ENCODE data around the gene RFX2.
"Not testable (repeated sequence)": the region's sequence is repeated elsewhere in the genome, so short reads cannot be mapped to it uniquely, and the experiment has no call there.

The RFX2 gene

GRCh38 chr19:6108721-6109633, 1.3 kb downstream of the RFX2 start:
- intact Hi-C loops (cut with DNase I), result loop anchor here (10.0 kb wide), 1 partner anchor 54 kb away; no protein-coding TSS in a partner anchor
- peak in 37 of 42 donors; percentile 20 to 75 (median 54) for DNase-seq

GRCh38 chr19:6106643-6107294, 3.5 kb downstream of the RFX2 start:
- not testable (repeated sequence) for DNase-seq
- intact Hi-C loops (cut with DNase I), result loop anchor here (10.0 kb wide), 1 partner anchor 52 kb away; no protein-coding TSS in a partner anchor

- no peak for DNase-seq
- intact Hi-C loops (cut with DNase I), result loop anchor here (10.0 kb wide), 1 partner anchor 51 kb away; no protein-coding TSS in a partner anchor
These were observed 4.9 kb downstream of the RFX2 start for GRCh38 chr19:6105444-6105843.

- intact Hi-C loops (cut with DNase I), result loop anchor here (10.0 kb wide), 1 partner anchor 49 kb away; no protein-coding TSS in a partner anchor
- no peak for DNase-seq
These were observed 6.4 kb downstream of the RFX2 start for GRCh38 chr19:6103894-6104293.

- intact Hi-C loops (cut with DNase I), result loop anchor here (10.0 kb wide), 1 partner anchor 48 kb away; no protein-coding TSS in a partner anchor
- DNase-seq, result peak in 14 of 42 donors; percentile 14 to 71 (median 40)
These were observed 7.1 kb downstream of the RFX2 start for GRCh38 chr19:6103217-6103644.

- intact Hi-C loops (cut with DNase I), result loop anchor here (10.0 kb wide), 1 partner anchor 47 kb away; no protein-coding TSS in a partner anchor
- DNase-seq, result no peak
These were observed 8.3 kb downstream of the RFX2 start for GRCh38 chr19:6101991-6102390.

GRCh38 chr19:6101291-6101825, 8.9 kb downstream of the RFX2 start:
- no peak for DNase-seq
- intact Hi-C loops (cut with DNase I), result loop anchor here (10.0 kb wide), 1 partner anchor 47 kb away; no protein-coding TSS in a partner anchor

- intact Hi-C loops (cut with DNase I), result loop anchor here (10.0 kb wide), 1 partner anchor 46 kb away; no protein-coding TSS in a partner anchor
- DNase-seq, result no peak
These were observed 9.9 kb downstream of the RFX2 start for GRCh38 chr19:6100284-6100915.

- no peak for DNase-seq
- intact Hi-C loops (cut with DNase I), result no loop called here
These were observed 10.7 kb downstream of the RFX2 start for GRCh38 chr19:6099599-6099998.

- peak in 1 of 42 donors; percentile 45 for DNase-seq
- intact Hi-C loops (cut with DNase I), result no loop called here
These were observed 11.3 kb downstream of the RFX2 start for GRCh38 chr19:6099033-6099432.

- intact Hi-C loops (cut with DNase I), result no loop called here
- peak in 7 of 42 donors; percentile 15 to 67 (median 44) for DNase-seq
These were observed 11.7 kb downstream of the RFX2 start for GRCh38 chr19:6098574-6098973.

- intact Hi-C loops (cut with DNase I), result no loop called here
- no peak for DNase-seq
These were observed 12.4 kb downstream of the RFX2 start for GRCh38 chr19:6097911-6098310.

- intact Hi-C loops (cut with DNase I), result no loop called here
- no peak for DNase-seq
These were observed 14.5 kb downstream of the RFX2 start for GRCh38 chr19:6095760-6096159.

GRCh38 chr19:6092329-6093286, 17.7 kb downstream of the RFX2 start:
- DNase-seq, result peak; percentile 35 to 90 (median 66)
- intact Hi-C loops (cut with DNase I), result no loop called here

- intact Hi-C loops (cut with DNase I), result no loop called here
- peak in 10 of 42 donors; percentile 30 to 67 (median 39) for DNase-seq
These were observed 18.5 kb downstream of the RFX2 start for GRCh38 chr19:6091771-6092291.

- DNase-seq, result no peak
These were observed 19.7 kb downstream of the RFX2 start for GRCh38 chr19:6090634-6091033.

GRCh38 chr19:6088602-6089049, 21.7 kb downstream of the RFX2 start:
- intact Hi-C loops (cut with DNase I), result no loop called here
- DNase-seq, result no peak

More at GRCh38 chr19:6090634-6091033, 19.7 kb downstream of the RFX2 start:
- intact Hi-C loops (cut with DNase I), result no loop called here

Data from head of caudate nucleus (tissue), 42 donors.